ENCODE measurements around the gene LRRC1. TPM values are rescaled to one million over a fixed set of nuclear protein-coding genes. Genes with fewer than 3 reads are reported as not detected.

LRRC1 gene
- total and polyA plus RNA-seq, 10 of the 15 experiments (the other 5 are each of a cell fraction or from before 2014, with no cell fraction given): 0.35 to 9.3 (median 0.63) TPM

DNA sequence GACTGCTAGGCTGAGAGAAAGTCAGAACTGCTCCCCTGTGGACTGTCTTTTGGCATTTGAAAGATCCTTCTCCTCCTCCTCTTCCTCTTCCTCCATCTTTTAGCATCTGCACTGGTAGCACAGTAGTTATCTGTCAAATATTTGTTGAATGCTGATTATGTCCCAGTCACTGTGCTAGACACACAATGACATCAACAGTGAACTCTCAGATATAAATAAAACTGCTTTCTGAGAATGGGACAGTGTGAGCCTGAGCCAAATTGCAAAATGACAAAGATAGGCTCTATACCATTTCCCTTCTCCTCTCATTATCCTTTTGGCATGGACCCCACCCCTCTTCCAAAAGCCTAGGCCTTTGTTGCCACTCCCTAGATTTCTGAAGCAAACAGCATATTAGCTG is 27.9 kb upstream of the LRRC1 start:
- H3K9ac ChIP-seq (ENCODE audit: control insufficient read depth, insufficient read depth, low read length): no peak overlapping the region
- no peak for TF ChIP-seq SMAD1 (IDR thresholded peaks at IDR 0.05; ENCODE audit: low read depth, partially characterized antibody)
- ATAC-seq: no peak
- H3K4me2 ChIP-seq (ENCODE audit: control insufficient read depth, insufficient read depth): no peak overlapping the region
- no peak for DNase-seq (ENCODE audit: low read depth, low spot score)
- ChIA-PET RAD21 (ENCODE audit: unreplicated experiment) (no interaction called here), SMC1A (ENCODE audit: uncharacterized antibody, unreplicated experiment) (no interaction called here), POLR2A (no interaction called here), CTCF (no interaction called here)
- BruUV-seq (replicated peaks): no TSS peak
- no peaks in the 10 kb centered on the region for H3K4me1 ChIP-seq (ENCODE audit: control insufficient read depth, insufficient read depth, low read length)
- no peak overlapping the region for H3K27ac ChIP-seq (ENCODE audit: control insufficient read depth, insufficient read depth)
- no peaks in the 10 kb centered on the region for H3K27me3 ChIP-seq (replicated peaks in 1 of 2; ENCODE audit: control insufficient read depth in 2 of 2, insufficient read depth in 2 of 2, low read length in 1 of 2)
- H3K4me3 ChIP-seq: no peak overlapping the region
- H2AFZ ChIP-seq (ENCODE audit: control insufficient read depth, low read depth, low read length): no peak overlapping the region
- H4K20me1 ChIP-seq (ENCODE audit: control insufficient read depth, insufficient read depth): no peaks in the 10 kb centered on the region
- intact Hi-C loops (cut with micrococcal nuclease; ENCODE audit: unreplicated experiment) (no loop called here), in situ Hi-C loops (cut with MboI) (no loop called here)
- no peak for FAIRE-seq
- H3K36me3 ChIP-seq (ENCODE audit: control insufficient read depth in 2 of 2, insufficient read depth in 2 of 2, low read length in 1 of 2): no peaks in the 10 kb centered on the region
- no peaks in the 10 kb centered on the region for H3K9me3 ChIP-seq (replicated peaks; ENCODE audit: control insufficient read depth, insufficient read depth, low read length)
- H3K79me2 ChIP-seq (ENCODE audit: control insufficient read depth, insufficient read depth, low read length): no peaks in the 10 kb centered on the region

DNA sequence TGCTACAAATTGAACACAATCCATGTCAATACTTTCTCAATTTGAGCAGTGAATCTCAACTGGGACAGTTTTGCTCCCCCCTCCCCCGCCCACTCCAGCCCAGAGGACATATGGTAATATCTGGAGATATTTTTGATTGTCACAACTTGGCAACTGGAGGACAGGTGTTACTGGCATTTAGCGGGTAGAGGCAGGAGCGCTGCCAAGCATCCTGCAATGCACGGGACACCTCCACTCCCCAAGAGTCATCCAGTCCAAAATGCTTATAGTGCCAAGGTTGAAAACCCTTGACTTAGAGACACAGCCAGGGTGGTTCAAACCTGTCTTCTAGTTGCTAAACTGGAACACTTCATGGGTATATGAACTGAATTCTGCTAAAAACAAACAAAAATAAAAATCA is 26.9 kb upstream of the LRRC1 start:
- H3K27me3 ChIP-seq (replicated peaks in 1 of 2; ENCODE audit: control insufficient read depth in 2 of 2, insufficient read depth in 2 of 2, low read length in 1 of 2): no peaks in the 10 kb centered on the region
- RAD21 ChIA-PET (ENCODE audit: unreplicated experiment): no interaction called here
- H4K20me1 ChIP-seq (ENCODE audit: control insufficient read depth, insufficient read depth): no peaks in the 10 kb centered on the region
- no peaks in the 10 kb centered on the region for H3K4me1 ChIP-seq (ENCODE audit: control insufficient read depth, insufficient read depth, low read length)
- no peaks in the 10 kb centered on the region for H3K79me2 ChIP-seq (ENCODE audit: control insufficient read depth, insufficient read depth, low read length)
- intact Hi-C loops (cut with micrococcal nuclease; ENCODE audit: unreplicated experiment): no loop called here
- no peaks in the 10 kb centered on the region for H3K9me3 ChIP-seq (replicated peaks; ENCODE audit: control insufficient read depth, insufficient read depth, low read length)
- no peak overlapping the region for H3K9ac ChIP-seq (ENCODE audit: control insufficient read depth, insufficient read depth, low read length)
- CTCF ChIA-PET: interaction anchor here (0.6 kb wide), 1 partner anchor 25 kb away, joined by 4 read pairs; no protein-coding TSS in a partner anchor
- H3K27ac ChIP-seq (ENCODE audit: control insufficient read depth, insufficient read depth): no peak overlapping the region
- H2AFZ ChIP-seq (ENCODE audit: control insufficient read depth, low read depth, low read length): no peak overlapping the region
- in situ Hi-C loops (cut with MboI): no loop called here
- H3K4me3 ChIP-seq: no peak overlapping the region
- H3K4me2 ChIP-seq (ENCODE audit: control insufficient read depth, insufficient read depth): no peak overlapping the region
- ATAC-seq: no peak
- POLR2A ChIA-PET: no interaction called here
- no peak for TF ChIP-seq NFYB (IDR thresholded peaks at IDR 0.05; ENCODE audit: insufficient read depth, low read depth, low read length)
- no peak for TF ChIP-seq MTA3 (IDR thresholded peaks at IDR 0.05; ENCODE audit: borderline replicate concordance, low read length)
- TF ChIP-seq STAT1 (conservative IDR thresholded peaks at IDR 0.05): no peak
- no peak for TF ChIP-seq CHD4 (IDR thresholded peaks at IDR 0.05)
- SMC1A ChIA-PET (ENCODE audit: uncharacterized antibody, unreplicated experiment): no interaction called here
- no peak for DNase-seq (ENCODE audit: low read depth, low spot score)
- BruUV-seq (replicated peaks): no TSS peak
- 61% methylated on average over 4 of the region's 4 CpGs for WGBS (ENCODE audit: insufficient coverage, insufficient replicate concordance, low lambda C conversion rate, missing lambda C conversion rate)
- FAIRE-seq: no peak
- H3K36me3 ChIP-seq (ENCODE audit: control insufficient read depth in 2 of 2, insufficient read depth in 2 of 2, low read length in 1 of 2): no peaks in the 10 kb centered on the region

All from GM12878 (cell line).